ENCODE measurements around the gene PPM1H. TPM values are rescaled to one million over a fixed set of nuclear protein-coding genes. Genes with fewer than 3 reads are reported as not detected.

Gene PPM1H
- total RNA-seq, 1 donor from 2014 or later, result 0.79 TPM

- H3K27me3 ChIP-seq (ENCODE audit: control insufficient read depth, insufficient read depth, low read length), result no peaks in the 10 kb centered on the region
- DNase-seq (ENCODE audit: low read depth), result no peak
- TF ChIP-seq CTCF (IDR thresholded peaks at IDR 0.05; ENCODE audit: insufficient read depth, low read length, severe bottlenecking), result no peak
- FAIRE-seq, result no peak
- H3K4me3 ChIP-seq (ENCODE audit: low read depth, low read length), result no peak overlapping the region
- H3K36me3 ChIP-seq (ENCODE audit: control insufficient read depth, insufficient read depth, low read length), result no peaks in the 10 kb centered on the region
Measured at GRCh38 chr12:62679608-62680007, 255.3 kb downstream of the PPM1H start.

- no peak for TF ChIP-seq CTCF (IDR thresholded peaks at IDR 0.05; ENCODE audit: insufficient read depth, low read length, severe bottlenecking)
- no peak for FAIRE-seq
- Histone ChIP-seq H3K36me3 (ENCODE audit: control insufficient read depth, insufficient read depth, low read length) (no peaks in the 10 kb centered on the region), H3K27me3 (ENCODE audit: control insufficient read depth, insufficient read depth, low read length) (no peaks in the 10 kb centered on the region), H3K4me3 (ENCODE audit: low read depth, low read length) (no peak overlapping the region)
- no peak for DNase-seq (ENCODE audit: low read depth)
Measured at GRCh38 chr12:62677355-62677754, 257.6 kb downstream of the PPM1H start.

- FAIRE-seq, result peak; percentile 95
- no peak for TF ChIP-seq CTCF (IDR thresholded peaks at IDR 0.05; ENCODE audit: insufficient read depth, low read length, severe bottlenecking)
- Histone ChIP-seq H3K4me3 (ENCODE audit: low read depth, low read length) (no peak overlapping the region), H3K36me3 (ENCODE audit: control insufficient read depth, insufficient read depth, low read length) (no peaks in the 10 kb centered on the region), H3K27me3 (ENCODE audit: control insufficient read depth, insufficient read depth, low read length) (no peaks in the 10 kb centered on the region)
- DNase-seq (ENCODE audit: low read depth), result no peak
Measured at GRCh38 chr12:62676521-62677307, 258.2 kb downstream of the PPM1H start.

- TF ChIP-seq CTCF (IDR thresholded peaks at IDR 0.05; ENCODE audit: insufficient read depth, low read length, severe bottlenecking), result no peak
- no peaks in the 10 kb centered on the region for H3K27me3 ChIP-seq (ENCODE audit: control insufficient read depth, insufficient read depth, low read length)
- H3K36me3 ChIP-seq (ENCODE audit: control insufficient read depth, insufficient read depth, low read length), result no peaks in the 10 kb centered on the region
- DNase-seq (ENCODE audit: low read depth) (no peak), FAIRE-seq (no peak)
- H3K4me3 ChIP-seq (ENCODE audit: low read depth, low read length), result no peak overlapping the region
Measured at GRCh38 chr12:62673028-62673815, 261.7 kb downstream of the PPM1H start.

- Histone ChIP-seq H3K27me3 (ENCODE audit: control insufficient read depth, insufficient read depth, low read length) (no peaks in the 10 kb centered on the region), H3K4me3 (ENCODE audit: low read depth, low read length) (no peak overlapping the region), H3K36me3 (ENCODE audit: control insufficient read depth, insufficient read depth, low read length) (no peaks in the 10 kb centered on the region)
- FAIRE-seq, result no peak
- DNase-seq (ENCODE audit: low read depth), result peak; percentile 52
- TF ChIP-seq CTCF (IDR thresholded peaks at IDR 0.05; ENCODE audit: insufficient read depth, low read length, severe bottlenecking), result no peak
Measured at GRCh38 chr12:62670986-62671720, 263.8 kb downstream of the PPM1H start.
